Osteoblast (primary cell): ENCODE data around the gene UBE2S. TPM values are rescaled to one million over a fixed set of nuclear protein-coding genes. Genes with fewer than 3 reads are reported as not detected.
"Not testable (repeated sequence)": the region's sequence is repeated elsewhere in the genome, so short reads cannot be mapped to it uniquely, and the experiment has no call there.

Experiments used
- DNase-seq: peaks from one replicate; pipeline ENCODE4 v3.0.0; 2011; ENCODE audit warnings: low spot score, mixed read lengths; ENCODE audit not compliant: insufficient read length; ENCODE audit errors: missing footprints
- H2AFZ ChIP-seq: 2 replicates; pipeline ENCODE4 v1.6.0; 2011; ENCODE audit warnings: mild to moderate bottlenecking, low read length
- H3K27ac ChIP-seq: 2 replicates; pipeline ENCODE4 v1.5.1; 2011; ENCODE audit warnings: mild to moderate bottlenecking, low read depth, low read length, moderate library complexity
- H3K27me3 ChIP-seq: 2 replicates; pipeline ENCODE4 v1.6.0; 2012; ENCODE audit warnings: mild to moderate bottlenecking, control low read depth, inconsistent platforms, low read length, moderate library complexity; ENCODE audit not compliant: insufficient read depth
- H3K36me3 ChIP-seq: 2 replicates; pipeline ENCODE4 v1.5.1; 2011; ENCODE audit warnings: mild to moderate bottlenecking, low read length, control low read depth, moderate library complexity; ENCODE audit not compliant: insufficient read depth
- H3K4me1 ChIP-seq: 2 replicates; pipeline ENCODE4 v1.5.1; 2011; ENCODE audit warnings: mild to moderate bottlenecking, low read length, control low read depth, moderate library complexity; ENCODE audit not compliant: insufficient read depth
- H3K4me2 ChIP-seq: 2 replicates; pipeline ENCODE4 v1.6.0; 2011; ENCODE audit warnings: mild to moderate bottlenecking, low read length; ENCODE audit not compliant: insufficient read depth
- H3K4me3 ChIP-seq: fragments of 200-600 bp; sonication (generic); 3 replicates; pipeline ENCODE4 v1.5.1; 2012; ENCODE audit warnings: mild to moderate bottlenecking, low read length, inconsistent platforms; ENCODE audit not compliant: insufficient read depth
- H3K79me2 ChIP-seq: 2 replicates; pipeline ENCODE4 v1.6.0; 2012; ENCODE audit warnings: mild to moderate bottlenecking, low read length, control low read depth, inconsistent platforms; ENCODE audit not compliant: insufficient read depth
- H3K9me3 ChIP-seq: 2 replicates; pipeline ENCODE4 v1.5.1; 2011; ENCODE audit warnings: low read depth, low read length, control low read depth
- H4K20me1 ChIP-seq: 2 replicates; pipeline ENCODE4 v1.6.0; 2012; ENCODE audit warnings: mild to moderate bottlenecking, low read length, control low read depth; ENCODE audit not compliant: insufficient read depth
- total RNA-seq: library from RNA; depleted of rRNA; stranded (reverse); fragments of >200 nt; gene quantifications from 2 replicates; pipeline ENCODE4 v1.2.3, GENCODE V29; 2012
- TF ChIP-seq, protein P1 (sequence below): IDR thresholded peaks from 2 replicates; pipeline ENCODE4 v1.5.1; 2011; ENCODE audit warnings: mild to moderate bottlenecking, low read depth, low read length, moderate library complexity; ENCODE audit errors: extremely low read depth

The UBE2S gene
- 37.3 and 66.9 TPM in 2 replicates for total RNA-seq

DNA sequence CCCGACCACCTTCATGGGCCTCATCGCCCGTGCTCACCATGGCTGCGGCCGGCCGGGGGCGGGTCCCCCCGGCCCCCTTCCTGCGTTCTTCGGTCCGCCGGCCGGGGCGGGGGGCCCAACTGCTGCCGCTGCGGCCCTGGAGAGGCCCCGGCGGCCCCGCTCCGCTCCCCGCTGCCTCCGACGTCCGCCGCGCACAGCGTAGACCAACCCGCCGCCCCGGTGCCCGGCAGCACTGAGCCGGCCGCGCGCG, at the start of gene UBE2S:
Gene UBE2S, minus strand, starts transcription at position 239 of the 250 bp plus-strand sequence. Its CDS starts 199 bp downstream, at position 40.
- Histone ChIP-seq H3K27ac (peak within 1 kb of the TSS; percentile 93), H3K4me2 (peak within 1 kb of the TSS; percentile 81), H2AFZ (peak within 1 kb of the TSS; percentile 91), H3K4me3 (peak within 1 kb of the TSS; percentile 87), H3K36me3 (peaks cover 31% of the 10 kb centered on the region), H4K20me1 (peaks cover 29% of the 10 kb centered on the region), H3K79me2 (peaks cover 40% of the 10 kb centered on the region), H3K4me1 (peaks cover 22% of the 10 kb centered on the region)
- H3K27me3 ChIP-seq, DNase-seq, H3K9me3 ChIP-seq: not testable (repeated sequence)

DNA sequence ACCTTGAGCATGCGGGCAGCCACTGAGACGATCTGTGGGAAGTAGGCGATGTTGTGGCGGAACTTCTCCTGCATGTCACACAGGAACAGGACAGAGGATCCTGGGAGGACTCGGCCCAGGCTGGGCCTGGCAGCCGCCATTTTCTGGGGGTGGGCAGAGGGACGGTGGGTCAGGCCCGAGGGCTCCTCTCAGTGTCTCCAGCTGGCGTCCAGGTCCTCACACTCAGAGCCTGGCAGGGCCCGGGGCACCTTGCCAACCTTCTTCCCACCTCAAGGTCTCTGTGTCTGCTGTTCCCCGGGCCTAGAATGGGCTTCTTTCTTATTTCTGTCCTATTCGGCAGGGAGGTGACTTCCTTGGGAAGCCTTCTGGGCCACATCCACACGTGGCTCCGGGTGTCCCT, 48.8 kb upstream of the UBE2S start:
- Histone ChIP-seq H4K20me1 (peaks cover 36% of the 10 kb centered on the region), H3K4me1 (peaks cover 12% of the 10 kb centered on the region), H3K4me2 (no peak overlapping the region), H3K36me3 (no peaks in the 10 kb centered on the region), H3K27me3 (peaks cover 12% of the 10 kb centered on the region), H3K27ac (no peak overlapping the region), H3K79me2 (peaks cover 10% of the 10 kb centered on the region), H3K9me3 (no peaks in the 10 kb centered on the region), H2AFZ (no peak overlapping the region), H3K4me3 (no peak overlapping the region)
- TF ChIP-seq, protein P1, sequence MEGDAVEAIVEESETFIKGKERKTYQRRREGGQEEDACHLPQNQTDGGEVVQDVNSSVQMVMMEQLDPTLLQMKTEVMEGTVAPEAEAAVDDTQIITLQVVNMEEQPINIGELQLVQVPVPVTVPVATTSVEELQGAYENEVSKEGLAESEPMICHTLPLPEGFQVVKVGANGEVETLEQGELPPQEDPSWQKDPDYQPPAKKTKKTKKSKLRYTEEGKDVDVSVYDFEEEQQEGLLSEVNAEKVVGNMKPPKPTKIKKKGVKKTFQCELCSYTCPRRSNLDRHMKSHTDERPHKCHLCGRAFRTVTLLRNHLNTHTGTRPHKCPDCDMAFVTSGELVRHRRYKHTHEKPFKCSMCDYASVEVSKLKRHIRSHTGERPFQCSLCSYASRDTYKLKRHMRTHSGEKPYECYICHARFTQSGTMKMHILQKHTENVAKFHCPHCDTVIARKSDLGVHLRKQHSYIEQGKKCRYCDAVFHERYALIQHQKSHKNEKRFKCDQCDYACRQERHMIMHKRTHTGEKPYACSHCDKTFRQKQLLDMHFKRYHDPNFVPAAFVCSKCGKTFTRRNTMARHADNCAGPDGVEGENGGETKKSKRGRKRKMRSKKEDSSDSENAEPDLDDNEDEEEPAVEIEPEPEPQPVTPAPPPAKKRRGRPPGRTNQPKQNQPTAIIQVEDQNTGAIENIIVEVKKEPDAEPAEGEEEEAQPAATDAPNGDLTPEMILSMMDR, result no peak
- DNase-seq, result no peak

DNA sequence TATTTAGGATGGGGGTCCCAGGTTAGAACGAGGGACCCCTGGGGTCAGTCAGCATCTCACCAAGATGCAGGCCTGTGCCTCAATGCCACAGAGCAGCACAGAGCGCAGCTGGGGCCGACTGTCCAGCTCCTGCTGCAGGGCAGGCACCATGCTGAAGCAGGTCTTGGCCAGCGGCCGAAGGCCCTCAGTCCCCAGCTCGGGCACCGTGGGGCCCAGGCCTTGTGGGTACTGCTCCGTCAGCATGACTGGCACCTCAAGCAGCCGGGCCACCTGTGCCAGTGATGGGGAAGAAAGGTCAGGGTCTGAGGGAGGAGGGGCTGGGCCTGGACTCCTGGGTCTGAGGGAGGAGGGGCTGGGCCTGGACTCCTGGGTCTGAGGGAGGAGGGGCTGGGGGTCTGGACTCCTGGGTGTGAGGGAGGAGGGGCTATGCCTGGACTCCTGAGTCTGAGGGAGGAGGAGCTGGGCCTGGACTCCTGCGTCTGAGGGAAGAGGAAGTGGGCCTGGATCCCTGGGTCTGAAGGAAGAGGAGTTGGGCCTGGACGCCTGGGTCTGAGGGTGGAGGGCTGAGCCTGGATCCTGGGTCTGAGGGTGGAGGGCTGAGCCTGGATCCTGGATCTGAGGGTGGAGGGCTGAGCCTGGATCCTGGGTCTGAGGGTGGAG, 48.1 kb upstream of the UBE2S start:
- H2AFZ ChIP-seq, result no peak overlapping the region
- no peaks in the 10 kb centered on the region for H3K36me3 ChIP-seq
- no peak overlapping the region for H3K4me3 ChIP-seq
- H3K4me1 ChIP-seq, result peaks cover 10% of the 10 kb centered on the region
- no peak overlapping the region for H3K27ac ChIP-seq
- no peaks in the 10 kb centered on the region for H3K9me3 ChIP-seq
- no peak for DNase-seq
- no peak overlapping the region for H3K4me2 ChIP-seq
- TF ChIP-seq, protein P1, result no peak
- H3K79me2 ChIP-seq, result peaks cover 7% of the 10 kb centered on the region
- peaks cover 15% of the 10 kb centered on the region for H3K27me3 ChIP-seq
- peaks cover 36% of the 10 kb centered on the region for H4K20me1 ChIP-seq

DNA sequence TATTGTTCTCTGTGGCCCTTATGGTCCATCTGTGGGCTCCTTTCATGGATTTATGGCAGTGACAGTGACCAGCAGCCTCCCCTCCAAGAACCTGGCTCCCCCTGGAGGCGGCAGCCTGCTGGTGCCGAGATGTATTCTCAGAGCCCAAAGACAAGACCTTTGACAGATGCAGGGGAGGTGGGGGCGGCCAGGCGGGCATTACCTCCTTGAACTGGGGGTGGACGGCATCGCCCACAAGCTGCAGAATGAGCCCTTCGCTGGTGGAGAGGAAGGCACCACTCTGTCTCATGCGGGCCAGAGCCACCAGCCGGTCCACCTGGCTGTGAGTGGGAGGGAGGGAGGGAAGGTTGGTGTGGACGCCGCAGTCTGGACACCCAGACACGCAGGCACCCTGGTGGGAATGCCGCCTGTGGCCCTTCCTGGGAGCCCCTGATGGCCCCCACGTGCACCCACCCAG, 47.2 kb upstream of the UBE2S start:
- peaks cover 1% of the 10 kb centered on the region for H3K4me1 ChIP-seq
- H3K27ac ChIP-seq, result no peak overlapping the region
- no peak overlapping the region for H3K4me3 ChIP-seq
- TF ChIP-seq, protein P1, result peak; percentile 74
- H4K20me1 ChIP-seq, result peaks cover 36% of the 10 kb centered on the region
- H3K9me3 ChIP-seq, result no peaks in the 10 kb centered on the region
- H3K79me2 ChIP-seq, result peaks cover 6% of the 10 kb centered on the region
- H3K36me3 ChIP-seq, result no peaks in the 10 kb centered on the region
- H3K27me3 ChIP-seq, result peaks cover 22% of the 10 kb centered on the region
- peak; percentile 98 for DNase-seq
- H2AFZ ChIP-seq, result no peak overlapping the region
- no peak overlapping the region for H3K4me2 ChIP-seq
